NCI-H69 (cell line): Measurements from ENCODE around the gene PIK3CA.
"Not testable (repeated sequence)": the region's sequence is repeated elsewhere in the genome, so short reads cannot be mapped to it uniquely, and the experiment has no call there.

Experiments
- DNase-seq: peaks from one replicate; lab custom pipeline; 2025; lab: John Stamatoyannopoulos, UW

The PIK3CA gene

GRCh38 chr3:179196098-179196497, 47.9 kb downstream of the PIK3CA start:
- DNase-seq: no peak

- DNase-seq: no peak
Measured at GRCh38 chr3:179196700-179197099, 48.5 kb downstream of the PIK3CA start.

- DNase-seq: no peak
Measured at GRCh38 chr3:179200790-179201189, 52.6 kb downstream of the PIK3CA start.

- DNase-seq: not testable (repeated sequence)
Measured at GRCh38 chr3:179215550-179215949, 67.4 kb downstream of the PIK3CA start.

GRCh38 chr3:179218213-179218612, 70.1 kb downstream of the PIK3CA start:
- not testable (repeated sequence) for DNase-seq

- DNase-seq: no peak
Measured at GRCh38 chr3:179223548-179223947, 75.4 kb downstream of the PIK3CA start.

- no peak for DNase-seq
Measured at GRCh38 chr3:179224584-179224983, 76.4 kb downstream of the PIK3CA start.

- no peak for DNase-seq
Measured at GRCh38 chr3:179227349-179227748, 79.2 kb downstream of the PIK3CA start.

GRCh38 chr3:179229177-179229576, 81.0 kb downstream of the PIK3CA start:
- DNase-seq: no peak

- no peak for DNase-seq
Measured at GRCh38 chr3:179233043-179233442, 84.9 kb downstream of the PIK3CA start.

GRCh38 chr3:179234199-179234598, 86.0 kb downstream of the PIK3CA start:
- no peak for DNase-seq

GRCh38 chr3:179236669-179237301, 88.6 kb downstream of the PIK3CA start:
- no peak for DNase-seq

GRCh38 chr3:179240299-179240698, 92.1 kb downstream of the PIK3CA start:
- DNase-seq: not testable (repeated sequence)

GRCh38 chr3:179242859-179243258, 94.7 kb downstream of the PIK3CA start:
- not testable (repeated sequence) for DNase-seq

GRCh38 chr3:179244878-179245277, 96.7 kb downstream of the PIK3CA start:
- DNase-seq: no peak

GRCh38 chr3:179247289-179248015, 99.3 kb downstream of the PIK3CA start:
- no peak for DNase-seq

- no peak for DNase-seq
Measured at GRCh38 chr3:179250803-179251476, 102.8 kb downstream of the PIK3CA start, which contains the start of gene KCNMB3. Gene KCNMB3, minus strand, starts transcription at chr3:179251114. Its CDS starts 124 bp downstream, at chr3:179250990.

GRCh38 chr3:179256813-179257212, 108.7 kb downstream of the PIK3CA start:
- no peak for DNase-seq

- DNase-seq: not testable (repeated sequence)
Measured at GRCh38 chr3:179257742-179258141, 109.6 kb downstream of the PIK3CA start.

- DNase-seq: no peak
Measured at GRCh38 chr3:179258820-179259219, 110.7 kb downstream of the PIK3CA start.

GRCh38 chr3:179259959-179260756, 112.0 kb downstream of the PIK3CA start:
- not testable (repeated sequence) for DNase-seq
